HepG2 (cell line): ENCODE measurements around the gene SLC66A3. TPM values are rescaled to one million over a fixed set of nuclear protein-coding genes. Genes with fewer than 3 reads are reported as not detected.
A peak's percentile ranks its signal among the peaks of the same experiment; 100 is the strongest.

Experiments
- GATA4 ChIP-seq: sonication (generic); IDR thresholded peaks from 2 replicates; pipeline ENCODE4 v1.6.1; 2016; ENCODE audit warnings: antibody characterized with exemption, low read depth, borderline replicate concordance
- NCOA2 ChIP-seq: sonication (generic); formaldehyde crosslinking; IDR thresholded peaks from 2 replicates; pipeline ENCODE4 v1.8.0; 2022; ENCODE audit warnings: inconsistent platforms
- SKI ChIP-seq: fragments of 450-650 bp; IDR thresholded peaks from one replicate; pipeline ENCODE4 v1.6.1; 2018; ENCODE audit warnings: mild to moderate bottlenecking; ENCODE audit not compliant: partially characterized antibody
- TGIF2 ChIP-seq: IDR thresholded peaks from 2 replicates; pipeline ENCODE4 v1.6.1; 2016; ENCODE audit warnings: control low read depth, missing compliant biosample characterization
- TRIM24 ChIP-seq: sonication (generic); formaldehyde crosslinking; IDR thresholded peaks from 2 replicates; pipeline ENCODE4 v1.8.0; 2022; ENCODE audit warnings: mild to moderate bottlenecking, missing genetic modification reagents
- ZNF513 ChIP-seq: sonication (generic); formaldehyde crosslinking; conservative IDR thresholded peaks from 2 replicates; pipeline ENCODE4 v1.5.0; 2020; ENCODE audit warnings: missing genetic modification reagents
- ZNF782 ChIP-seq: sonication (generic); formaldehyde crosslinking; IDR thresholded peaks from 2 replicates; pipeline ENCODE4 v1.4.0; 2020; ENCODE audit warnings: missing genetic modification reagents, mild to moderate bottlenecking, borderline replicate concordance
- polyA plus RNA-seq, 8 experiments: library from polyadenylated mRNA; depleted of rRNA in 3 of 8; stranded (reverse) in 7 of 8; unstranded in 1 of 8; fragments of >200 nt; fragmentation: Illumina TruSeq in 4 of 8; extraction: Trizol in 4 of 8; gene quantifications; 2 replicates each; pipeline versions ENCODE4 v1.2.1 to v1.2.3, GENCODE V29; 2011 to 2016; ENCODE audit warnings: low read depth in 4 of 8, missing spikeins in 1 of 8, mixed read lengths in 1 of 8; ENCODE audit not compliant: insufficient read depth in 1 of 8
- total RNA-seq, 5 experiments: library from RNA; depleted of rRNA; stranded (reverse); fragments of >200 nt; fragmentation: Illumina TruSeq; extraction: Trizol; gene quantifications; 2 replicates each; pipeline ENCODE4 v1.2.3, GENCODE V29; 2016; ENCODE audit warnings: low read depth in 1 of 5
- TF ChIP-seq, protein P1 (sequence below): IDR thresholded peaks from 2 replicates; pipeline ENCODE4 v1.6.1; 2016; ENCODE audit warnings: mild to moderate bottlenecking
- TF ChIP-seq, protein P2 (sequence below): sonication (generic); formaldehyde crosslinking; IDR thresholded peaks from one replicate; pipeline ENCODE4 v1.5.1; 2020; ENCODE audit warnings: mild to moderate bottlenecking, missing genetic modification reagents; ENCODE audit errors: not compliant biosample characterization
- TF ChIP-seq, protein P3 (sequence below): sonication (generic); formaldehyde crosslinking; IDR thresholded peaks from 2 replicates; pipeline ENCODE4 v1.4.0; 2020; ENCODE audit warnings: missing genetic modification reagents

The SLC66A3 gene
- total and polyA plus RNA-seq, 2 of the 13 experiments (the other 11 are each of a cell fraction or from before 2014, with no cell fraction given): 2.2 to 3.7 TPM

GRCh38 chr2:11129598-11130449 is 25.4 kb upstream of the SLC66A3 start (continued):
- no peak for TF ChIP-seq NCOA2 (CRISPR knock-in tag)
- TF ChIP-seq SKI: no peak
- TF ChIP-seq TRIM24 (CRISPR knock-in tag): no peak
- TF ChIP-seq GATA4: no peak
- TF ChIP-seq, protein P1, sequence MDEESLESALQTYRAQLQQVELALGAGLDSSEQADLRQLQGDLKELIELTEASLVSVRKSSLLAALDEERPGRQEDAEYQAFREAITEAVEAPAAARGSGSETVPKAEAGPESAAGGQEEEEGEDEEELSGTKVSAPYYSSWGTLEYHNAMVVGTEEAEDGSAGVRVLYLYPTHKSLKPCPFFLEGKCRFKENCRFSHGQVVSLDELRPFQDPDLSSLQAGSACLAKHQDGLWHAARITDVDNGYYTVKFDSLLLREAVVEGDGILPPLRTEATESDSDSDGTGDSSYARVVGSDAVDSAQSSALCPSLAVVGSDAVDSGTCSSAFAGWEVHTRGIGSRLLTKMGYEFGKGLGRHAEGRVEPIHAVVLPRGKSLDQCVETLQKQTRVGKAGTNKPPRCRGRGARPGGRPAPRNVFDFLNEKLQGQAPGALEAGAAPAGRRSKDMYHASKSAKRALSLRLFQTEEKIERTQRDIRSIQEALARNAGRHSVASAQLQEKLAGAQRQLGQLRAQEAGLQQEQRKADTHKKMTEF: peak; percentile 84
- TF ChIP-seq, protein P2, sequence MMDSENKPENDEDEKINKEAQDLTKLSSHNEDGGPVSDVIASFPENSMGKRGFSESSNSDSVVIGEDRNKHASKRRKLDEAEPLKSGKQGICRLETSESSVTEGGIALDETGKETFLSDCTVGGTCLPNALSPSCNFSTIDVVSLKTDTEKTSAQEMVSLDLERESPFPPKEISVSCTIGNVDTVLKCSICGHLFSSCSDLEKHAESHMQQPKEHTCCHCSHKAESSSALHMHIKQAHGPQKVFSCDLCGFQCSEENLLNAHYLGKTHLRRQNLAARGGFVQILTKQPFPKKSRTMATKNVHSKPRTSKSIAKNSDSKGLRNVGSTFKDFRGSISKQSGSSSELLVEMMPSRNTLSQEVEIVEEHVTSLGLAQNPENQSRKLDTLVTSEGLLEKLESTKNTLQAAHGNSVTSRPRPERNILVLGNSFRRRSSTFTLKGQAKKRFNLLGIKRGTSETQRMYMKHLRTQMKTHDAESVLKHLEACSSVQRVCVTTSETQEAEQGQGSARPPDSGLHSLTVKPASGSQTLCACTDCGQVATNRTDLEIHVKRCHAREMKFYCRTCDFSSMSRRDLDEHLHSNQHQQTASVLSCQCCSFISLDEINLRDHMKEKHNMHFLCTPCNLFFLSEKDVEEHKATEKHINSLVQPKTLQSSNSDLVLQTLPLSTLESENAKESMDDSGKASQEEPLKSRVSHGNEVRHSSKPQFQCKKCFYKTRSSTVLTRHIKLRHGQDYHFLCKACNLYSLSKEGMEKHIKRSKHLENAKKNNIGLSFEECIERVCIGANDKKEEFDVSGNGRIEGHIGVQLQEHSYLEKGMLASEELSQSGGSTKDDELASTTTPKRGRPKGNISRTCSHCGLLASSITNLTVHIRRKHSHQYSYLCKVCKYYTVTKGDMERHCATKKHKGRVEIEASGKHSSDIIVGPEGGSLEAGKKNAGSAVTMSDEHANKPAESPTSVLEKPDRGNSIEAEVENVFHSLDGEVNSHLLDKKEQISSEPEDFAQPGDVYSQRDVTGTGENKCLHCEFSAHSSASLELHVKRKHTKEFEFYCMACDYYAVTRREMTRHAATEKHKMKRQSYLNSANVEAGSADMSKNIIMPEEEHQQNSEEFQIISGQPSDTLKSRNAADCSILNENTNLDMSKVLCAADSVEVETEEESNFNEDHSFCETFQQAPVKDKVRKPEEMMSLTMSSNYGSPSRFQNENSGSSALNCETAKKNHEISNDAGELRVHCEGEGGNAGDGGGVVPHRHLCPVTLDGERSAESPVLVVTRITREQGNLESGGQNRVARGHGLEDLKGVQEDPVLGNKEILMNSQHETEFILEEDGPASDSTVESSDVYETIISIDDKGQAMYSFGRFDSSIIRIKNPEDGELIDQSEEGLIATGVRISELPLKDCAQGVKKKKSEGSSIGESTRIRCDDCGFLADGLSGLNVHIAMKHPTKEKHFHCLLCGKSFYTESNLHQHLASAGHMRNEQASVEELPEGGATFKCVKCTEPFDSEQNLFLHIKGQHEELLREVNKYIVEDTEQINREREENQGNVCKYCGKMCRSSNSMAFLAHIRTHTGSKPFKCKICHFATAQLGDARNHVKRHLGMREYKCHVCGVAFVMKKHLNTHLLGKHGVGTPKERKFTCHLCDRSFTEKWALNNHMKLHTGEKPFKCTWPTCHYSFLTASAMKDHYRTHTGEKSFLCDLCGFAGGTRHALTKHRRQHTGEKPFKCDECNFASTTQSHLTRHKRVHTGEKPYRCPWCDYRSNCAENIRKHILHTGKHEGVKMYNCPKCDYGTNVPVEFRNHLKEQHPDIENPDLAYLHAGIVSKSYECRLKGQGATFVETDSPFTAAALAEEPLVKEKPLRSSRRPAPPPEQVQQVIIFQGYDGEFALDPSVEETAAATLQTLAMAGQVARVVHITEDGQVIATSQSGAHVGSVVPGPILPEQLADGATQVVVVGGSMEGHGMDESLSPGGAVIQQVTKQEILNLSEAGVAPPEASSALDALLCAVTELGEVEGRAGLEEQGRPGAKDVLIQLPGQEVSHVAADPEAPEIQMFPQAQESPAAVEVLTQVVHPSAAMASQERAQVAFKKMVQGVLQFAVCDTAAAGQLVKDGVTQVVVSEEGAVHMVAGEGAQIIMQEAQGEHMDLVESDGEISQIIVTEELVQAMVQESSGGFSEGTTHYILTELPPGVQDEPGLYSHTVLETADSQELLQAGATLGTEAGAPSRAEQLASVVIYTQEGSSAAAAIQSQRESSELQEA (CRISPR knock-in tag): no peak
- TF ChIP-seq, protein P3, sequence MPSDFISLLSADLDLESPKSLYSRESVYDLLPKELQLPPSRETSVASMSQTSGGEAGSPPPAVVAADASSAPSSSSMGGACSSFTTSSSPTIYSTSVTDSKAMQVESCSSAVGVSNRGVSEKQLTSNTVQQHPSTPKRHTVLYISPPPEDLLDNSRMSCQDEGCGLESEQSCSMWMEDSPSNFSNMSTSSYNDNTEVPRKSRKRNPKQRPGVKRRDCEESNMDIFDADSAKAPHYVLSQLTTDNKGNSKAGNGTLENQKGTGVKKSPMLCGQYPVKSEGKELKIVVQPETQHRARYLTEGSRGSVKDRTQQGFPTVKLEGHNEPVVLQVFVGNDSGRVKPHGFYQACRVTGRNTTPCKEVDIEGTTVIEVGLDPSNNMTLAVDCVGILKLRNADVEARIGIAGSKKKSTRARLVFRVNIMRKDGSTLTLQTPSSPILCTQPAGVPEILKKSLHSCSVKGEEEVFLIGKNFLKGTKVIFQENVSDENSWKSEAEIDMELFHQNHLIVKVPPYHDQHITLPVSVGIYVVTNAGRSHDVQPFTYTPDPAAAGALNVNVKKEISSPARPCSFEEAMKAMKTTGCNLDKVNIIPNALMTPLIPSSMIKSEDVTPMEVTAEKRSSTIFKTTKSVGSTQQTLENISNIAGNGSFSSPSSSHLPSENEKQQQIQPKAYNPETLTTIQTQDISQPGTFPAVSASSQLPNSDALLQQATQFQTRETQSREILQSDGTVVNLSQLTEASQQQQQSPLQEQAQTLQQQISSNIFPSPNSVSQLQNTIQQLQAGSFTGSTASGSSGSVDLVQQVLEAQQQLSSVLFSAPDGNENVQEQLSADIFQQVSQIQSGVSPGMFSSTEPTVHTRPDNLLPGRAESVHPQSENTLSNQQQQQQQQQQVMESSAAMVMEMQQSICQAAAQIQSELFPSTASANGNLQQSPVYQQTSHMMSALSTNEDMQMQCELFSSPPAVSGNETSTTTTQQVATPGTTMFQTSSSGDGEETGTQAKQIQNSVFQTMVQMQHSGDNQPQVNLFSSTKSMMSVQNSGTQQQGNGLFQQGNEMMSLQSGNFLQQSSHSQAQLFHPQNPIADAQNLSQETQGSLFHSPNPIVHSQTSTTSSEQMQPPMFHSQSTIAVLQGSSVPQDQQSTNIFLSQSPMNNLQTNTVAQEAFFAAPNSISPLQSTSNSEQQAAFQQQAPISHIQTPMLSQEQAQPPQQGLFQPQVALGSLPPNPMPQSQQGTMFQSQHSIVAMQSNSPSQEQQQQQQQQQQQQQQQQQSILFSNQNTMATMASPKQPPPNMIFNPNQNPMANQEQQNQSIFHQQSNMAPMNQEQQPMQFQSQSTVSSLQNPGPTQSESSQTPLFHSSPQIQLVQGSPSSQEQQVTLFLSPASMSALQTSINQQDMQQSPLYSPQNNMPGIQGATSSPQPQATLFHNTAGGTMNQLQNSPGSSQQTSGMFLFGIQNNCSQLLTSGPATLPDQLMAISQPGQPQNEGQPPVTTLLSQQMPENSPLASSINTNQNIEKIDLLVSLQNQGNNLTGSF (CRISPR knock-in tag): peak; percentile 40; the same call in 1 of the 2 replicates
- no peak for TF ChIP-seq ZNF782 (CRISPR knock-in tag)
- no peak for TF ChIP-seq TGIF2 (CRISPR knock-in tag)
- no peak for TF ChIP-seq ZNF513 (CRISPR knock-in tag)
